ENCODE measurements around the gene FYN. TPM values are rescaled to one million over a fixed set of nuclear protein-coding genes. Genes with fewer than 3 reads are reported as not detected.

The FYN gene
- total RNA-seq, 1 experiment from 2014 or later: 7.2 TPM

GRCh38 chr6:111898452-111898851 is 25.2 kb upstream of the FYN start:
- Mint-ChIP-seq H3K36me3 (ENCODE audit: insufficient read depth, unreplicated experiment) (no peaks in the 10 kb centered on the region), H3K9me3 (ENCODE audit: unreplicated experiment) (no peaks in the 10 kb centered on the region), H3K4me3 (ENCODE audit: unreplicated experiment) (no peak overlapping the region), H3K27me3 (ENCODE audit: insufficient read depth, unreplicated experiment) (no peaks in the 10 kb centered on the region), H3K4me1 (ENCODE audit: low read depth, unreplicated experiment) (peaks cover 5% of the 10 kb centered on the region), H3K27ac (ENCODE audit: unreplicated experiment) (no peak overlapping the region)
- Histone ChIP-seq H3K36me3 (ENCODE audit: control insufficient read depth, insufficient read depth, low read length) (no peaks in the 10 kb centered on the region), H3K4me1 (peaks cover 5% of the 10 kb centered on the region), H3K4me3 (ENCODE audit: low read depth, low read length) (no peak overlapping the region), H3K27me3 (replicated peaks; ENCODE audit: control insufficient read depth, insufficient read depth, low read length) (no peaks in the 10 kb centered on the region), H3K9me3 (no peaks in the 10 kb centered on the region)
- intact Hi-C loops (cut with micrococcal nuclease; ENCODE audit: unreplicated experiment): no loop called here
- BruUV-seq (replicated peaks): no TSS peak
- TF ChIP-seq CTCF (IDR thresholded peaks at IDR 0.05; ENCODE audit: insufficient read depth in 1 of 2, low read depth in 1 of 2, low read length in 1 of 2, severe bottlenecking in 1 of 2, unreplicated experiment in 1 of 2): no peak
- CTCF ChIA-PET: no interaction called here
- POLR2A ChIA-PET: no interaction called here
- DNase-seq: peak in 1 of 2 experiments; percentile 16

DNA sequence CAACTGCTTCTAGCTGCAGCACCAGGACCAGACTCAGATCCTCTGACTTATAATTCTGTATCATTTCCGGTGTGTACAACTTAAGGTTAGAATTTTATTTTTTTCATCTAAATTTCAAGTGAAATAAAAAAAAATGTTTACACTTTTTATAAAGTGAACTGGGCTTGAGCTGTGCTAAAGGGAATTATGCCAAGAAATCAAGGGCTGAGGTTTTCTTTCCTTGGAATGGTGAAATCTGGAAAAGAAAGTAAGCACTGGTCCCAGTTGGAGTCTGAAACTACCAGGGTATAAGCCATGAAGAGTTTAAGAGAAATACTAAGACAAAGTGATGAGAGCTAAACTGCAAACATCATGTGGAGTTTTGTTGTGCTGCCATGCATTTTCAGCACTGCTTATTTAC is 21.7 kb upstream of the FYN start:
- POLR2A ChIA-PET: no interaction called here
- no peak for DNase-seq
- H3K9me3 Mint-ChIP-seq (ENCODE audit: unreplicated experiment): no peaks in the 10 kb centered on the region
- no peak for TF ChIP-seq CTCF (IDR thresholded peaks at IDR 0.05; ENCODE audit: insufficient read depth in 1 of 2, low read depth in 1 of 2, low read length in 1 of 2, severe bottlenecking in 1 of 2, unreplicated experiment in 1 of 2)
- Histone ChIP-seq H3K4me3 (ENCODE audit: low read depth, low read length) (no peak overlapping the region), H3K36me3 (ENCODE audit: control insufficient read depth, insufficient read depth, low read length) (no peaks in the 10 kb centered on the region), H3K9me3 (no peaks in the 10 kb centered on the region), H3K4me1 (peaks cover 5% of the 10 kb centered on the region), H3K27me3 (replicated peaks; ENCODE audit: control insufficient read depth, insufficient read depth, low read length) (no peaks in the 10 kb centered on the region)
- no peak overlapping the region for H3K27ac Mint-ChIP-seq (ENCODE audit: unreplicated experiment)
- BruUV-seq (replicated peaks): no TSS peak
- H3K4me3 Mint-ChIP-seq (ENCODE audit: unreplicated experiment): no peak overlapping the region
- intact Hi-C loops (cut with micrococcal nuclease; ENCODE audit: unreplicated experiment): no loop called here
- CTCF ChIA-PET: no interaction called here
- H3K36me3 Mint-ChIP-seq (ENCODE audit: insufficient read depth, unreplicated experiment): no peaks in the 10 kb centered on the region
- no peaks in the 10 kb centered on the region for H3K27me3 Mint-ChIP-seq (ENCODE audit: insufficient read depth, unreplicated experiment)
- no peaks in the 10 kb centered on the region for H3K4me1 Mint-ChIP-seq (ENCODE audit: low read depth, unreplicated experiment)

DNA sequence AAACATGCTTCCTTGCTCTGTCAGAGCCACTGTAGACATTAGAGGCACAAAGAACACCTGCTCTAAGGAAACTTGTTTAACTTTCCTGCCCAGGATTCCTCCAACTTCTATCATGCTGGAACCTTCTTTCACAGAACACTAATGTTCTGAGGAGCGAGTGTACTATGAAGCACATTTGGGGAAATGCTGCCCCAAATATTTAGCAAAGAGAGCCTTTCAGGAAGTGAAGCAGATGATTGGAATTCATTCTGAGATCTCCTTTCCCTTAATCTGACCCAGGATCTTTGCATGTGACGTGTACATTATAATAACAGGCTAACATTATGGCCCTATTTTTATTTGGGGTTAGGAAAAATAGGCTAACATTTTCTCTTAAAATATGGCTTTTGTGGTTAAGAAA is 21.0 kb upstream of the FYN start:
- no TSS peak for BruUV-seq (replicated peaks)
- no peaks in the 10 kb centered on the region for H3K36me3 Mint-ChIP-seq (ENCODE audit: insufficient read depth, unreplicated experiment)
- no peak overlapping the region for H3K27ac Mint-ChIP-seq (ENCODE audit: unreplicated experiment)
- no peaks in the 10 kb centered on the region for H3K27me3 ChIP-seq (replicated peaks; ENCODE audit: control insufficient read depth, insufficient read depth, low read length)
- TF ChIP-seq CTCF (IDR thresholded peaks at IDR 0.05; ENCODE audit: insufficient read depth in 1 of 2, low read depth in 1 of 2, low read length in 1 of 2, severe bottlenecking in 1 of 2, unreplicated experiment in 1 of 2): no peak
- CTCF ChIA-PET: no interaction called here
- no peaks in the 10 kb centered on the region for H3K27me3 Mint-ChIP-seq (ENCODE audit: insufficient read depth, unreplicated experiment)
- peaks cover 5% of the 10 kb centered on the region for H3K4me1 ChIP-seq
- intact Hi-C loops (cut with micrococcal nuclease; ENCODE audit: unreplicated experiment): no loop called here
- H3K4me3 ChIP-seq (ENCODE audit: low read depth, low read length): no peak overlapping the region
- no peak for DNase-seq
- H3K36me3 ChIP-seq (ENCODE audit: control insufficient read depth, insufficient read depth, low read length): no peaks in the 10 kb centered on the region
- peaks cover 2% of the 10 kb centered on the region for H3K4me1 Mint-ChIP-seq (ENCODE audit: low read depth, unreplicated experiment)
- POLR2A ChIA-PET: no interaction called here
- no peak overlapping the region for H3K4me3 Mint-ChIP-seq (ENCODE audit: unreplicated experiment)
- H3K9me3 Mint-ChIP-seq (ENCODE audit: unreplicated experiment): no peaks in the 10 kb centered on the region
- no peaks in the 10 kb centered on the region for H3K9me3 ChIP-seq
